Measurements from ENCODE around the gene SKP1. TPM values are rescaled to one million over a fixed set of nuclear protein-coding genes. Genes with fewer than 3 reads are reported as not detected.
"Not testable (repeated sequence)": the region's sequence is repeated elsewhere in the genome, so short reads cannot be mapped to it uniquely, and the experiment has no call there.

The SKP1 gene
- total RNA-seq, 1 experiment from 2014 or later = 348 TPM

GRCh38 chr5:134153241-134153640, 23.5 kb downstream of the SKP1 start:
- H4K5ac ChIP-seq (ENCODE audit: insufficient read length, low read depth, low read length) = no peak overlapping the region
- no peaks in the 10 kb centered on the region for H3K9me3 ChIP-seq (ENCODE audit: control insufficient read depth, low read depth, low read length)
- H3K4me2 ChIP-seq (ENCODE audit: insufficient read depth, insufficient read length, low read length) = no peak overlapping the region
- no peak overlapping the region for H3K4ac ChIP-seq (ENCODE audit: low read depth, low read length)
- Mint-ChIP-seq H3K36me3 (ENCODE audit: insufficient read depth in 1 of 3, low read depth in 3 of 3) (peaks cover 29 to 78% (median 69%) of the 10 kb centered on the region in 3 experiments), H3K4me3 (no peak overlapping the region), H3K9me3 (no peaks in the 10 kb centered on the region), H3K27me3 (ENCODE audit: low read depth) (no peaks in the 10 kb centered on the region), H3K4me1 (no peaks in the 10 kb centered on the region), H3K27ac (no peak overlapping the region)
- H3K9ac ChIP-seq (ENCODE audit: extremely low read depth, insufficient read length, low read length) = no peak overlapping the region
- no peak overlapping the region for H3K23ac ChIP-seq (ENCODE audit: insufficient read length, low read depth, low read length)
- H3K23me2 ChIP-seq (ENCODE audit: insufficient read length, low read depth, low read length, poor library complexity, severe bottlenecking) = no peaks in the 10 kb centered on the region
- H3K79me2 ChIP-seq (ENCODE audit: insufficient read depth, low read length) = no peaks in the 10 kb centered on the region
- H3K56ac ChIP-seq (ENCODE audit: insufficient read length, low read depth, low read length) = no peak overlapping the region
- H3K27me3 ChIP-seq (ENCODE audit: insufficient read depth, low read length) = no peaks in the 10 kb centered on the region
- H3K27ac ChIP-seq (ENCODE audit: insufficient read length, low read depth, low read length) = no peak overlapping the region
- H4K20me1 ChIP-seq (ENCODE audit: control insufficient read depth, insufficient read depth, insufficient read length) = no peaks in the 10 kb centered on the region
- H2AK5ac ChIP-seq (ENCODE audit: insufficient read length, low read length) = no peak overlapping the region
- H2BK120ac ChIP-seq (ENCODE audit: low read depth, low read length, poor library complexity, severe bottlenecking) = no peak overlapping the region
- H2BK20ac ChIP-seq (ENCODE audit: low read depth, low read length, poor library complexity, severe bottlenecking) = no peak overlapping the region
- H3K18ac ChIP-seq (ENCODE audit: insufficient read length, low read depth, low read length) = no peak overlapping the region
- H3K14ac ChIP-seq (ENCODE audit: insufficient read depth, low read length) = no peak overlapping the region
- H4K91ac ChIP-seq (ENCODE audit: insufficient read length, low read depth, low read length) = no peak overlapping the region
- no peak overlapping the region for H2AFZ ChIP-seq (ENCODE audit: low read length)
- H3K79me1 ChIP-seq (ENCODE audit: insufficient read depth, low read depth, low read length, poor library complexity, severe bottlenecking) = no peaks in the 10 kb centered on the region
- no peak overlapping the region for H4K8ac ChIP-seq (replicated peaks; ENCODE audit: insufficient read length, low read depth, low read length)
- DNase-seq = no peak
- no peak overlapping the region for H2BK12ac ChIP-seq (ENCODE audit: insufficient read length, low read depth, low read length)
- H3K4me1 ChIP-seq (ENCODE audit: insufficient read depth, low read length) = no peaks in the 10 kb centered on the region
- no peak overlapping the region for H2BK5ac ChIP-seq (ENCODE audit: insufficient read length, low read length)
- no peak for TF ChIP-seq CTCF (conservative IDR thresholded peaks at IDR 0.05)
- no peak overlapping the region for H2BK15ac ChIP-seq (ENCODE audit: low read depth, low read length)
- WGBS (ENCODE audit: extremely low coverage, insufficient read length, low lambda C conversion rate) = no CpG with 5 or more reads among the region's 3 CpGs
- H3T11ph ChIP-seq (ENCODE audit: low read length) = no peak overlapping the region

- H4K20me1 ChIP-seq (ENCODE audit: control insufficient read depth, insufficient read depth, insufficient read length); DNase-seq; H3K27ac ChIP-seq (ENCODE audit: insufficient read length, low read depth, low read length); H3K18ac ChIP-seq (ENCODE audit: insufficient read length, low read depth, low read length); H3K23me2 ChIP-seq (ENCODE audit: insufficient read length, low read depth, low read length, poor library complexity, severe bottlenecking); H3K27me3 Mint-ChIP-seq (ENCODE audit: low read depth); H3K23ac ChIP-seq (ENCODE audit: insufficient read length, low read depth, low read length); H4K5ac ChIP-seq (ENCODE audit: insufficient read length, low read depth, low read length); H3K56ac ChIP-seq (ENCODE audit: insufficient read length, low read depth, low read length); H2BK120ac ChIP-seq (ENCODE audit: low read depth, low read length, poor library complexity, severe bottlenecking); H3K79me2 ChIP-seq (ENCODE audit: insufficient read depth, low read length); H2BK15ac ChIP-seq (ENCODE audit: low read depth, low read length); H3K4me1 Mint-ChIP-seq; H2BK12ac ChIP-seq (ENCODE audit: insufficient read length, low read depth, low read length); H2AFZ ChIP-seq (ENCODE audit: low read length); H3T11ph ChIP-seq (ENCODE audit: low read length); H3K79me1 ChIP-seq (ENCODE audit: insufficient read depth, low read depth, low read length, poor library complexity, severe bottlenecking); H3K27ac Mint-ChIP-seq; H3K4me2 ChIP-seq (ENCODE audit: insufficient read depth, insufficient read length, low read length); H3K9ac ChIP-seq (ENCODE audit: extremely low read depth, insufficient read length, low read length); H3K9me3 Mint-ChIP-seq; H3K14ac ChIP-seq (ENCODE audit: insufficient read depth, low read length); H4K8ac ChIP-seq (replicated peaks; ENCODE audit: insufficient read length, low read depth, low read length); H3K9me3 ChIP-seq (ENCODE audit: control insufficient read depth, low read depth, low read length); H3K4me3 Mint-ChIP-seq; H3K27me3 ChIP-seq (ENCODE audit: insufficient read depth, low read length); H2AK5ac ChIP-seq (ENCODE audit: insufficient read length, low read length); H4K91ac ChIP-seq (ENCODE audit: insufficient read length, low read depth, low read length); H2BK5ac ChIP-seq (ENCODE audit: insufficient read length, low read length); H3K4ac ChIP-seq (ENCODE audit: low read depth, low read length); H2BK20ac ChIP-seq (ENCODE audit: low read depth, low read length, poor library complexity, severe bottlenecking); H3K4me1 ChIP-seq (ENCODE audit: insufficient read depth, low read length): not testable (repeated sequence)
- H3K36me3 Mint-ChIP-seq (ENCODE audit: insufficient read depth in 1 of 3, low read depth in 3 of 3) = peaks cover 22 to 74% (median 60%) of the 10 kb centered on the region in 3 experiments
- no CpG with 5 or more reads among the region's 15 CpGs for WGBS (ENCODE audit: extremely low coverage, insufficient read length, low lambda C conversion rate)
Measured at GRCh38 chr5:134152173-134152832, 24.4 kb downstream of the SKP1 start.
